HepG2 (cell line): ENCODE results near the gene ALDH16A1. TPM values are rescaled to one million over a fixed set of nuclear protein-coding genes. Genes with fewer than 3 reads are reported as not detected.

Experiments
- HDAC6 ChIP-seq: fragments of 200-600 bp; sonication (generic); IDR thresholded peaks from 2 replicates; pipeline ENCODE4 v1.7.0; 2017; ENCODE audit warnings: mild to moderate bottlenecking, antibody characterized with exemption, low read length, low read depth
- ISX ChIP-seq: sonication (generic); formaldehyde crosslinking; conservative IDR thresholded peaks from 2 replicates; pipeline ENCODE4 v1.5.0; 2020; ENCODE audit warnings: missing genetic modification reagents
- MAFF ChIP-seq: IDR thresholded peaks from 2 replicates; pipeline ENCODE4 v1.6.1; 2011; ENCODE audit warnings: low read depth, low read length, improper control_type of control experiment
- MAFK ChIP-seq, 2 experiments: IDR thresholded peaks in 1 of 2; conservative IDR thresholded peaks in 1 of 2; 2 replicates each; pipeline ENCODE4 v1.6.1; 2011; ENCODE audit warnings: improper control_type of control experiment in 2 of 2, low read length in 2 of 2
- NONO ChIP-seq, 2 experiments: fragments of 450-650 bp in 1 of 2; sonication (generic) in 1 of 2; formaldehyde crosslinking in 1 of 2; IDR thresholded peaks in 1 of 2; conservative IDR thresholded peaks in 1 of 2; 2 replicates each; pipeline versions ENCODE4 v1.6.1 to v1.8.0; 2017 to 2022; ENCODE audit warnings: mild to moderate bottlenecking in 1 of 2, missing genetic modification reagents in 1 of 2, moderate library complexity in 1 of 2
- ZNF329 ChIP-seq: sonication (generic); formaldehyde crosslinking; IDR thresholded peaks from 2 replicates; pipeline ENCODE4 v1.9.0; 2021; ENCODE audit warnings: low read depth, mild to moderate bottlenecking, missing genetic modification reagents
- polyA plus RNA-seq, 8 experiments: library from polyadenylated mRNA; depleted of rRNA in 3 of 8; stranded (reverse) in 7 of 8; unstranded in 1 of 8; fragments of >200 nt; fragmentation: Illumina TruSeq in 4 of 8; extraction: Trizol in 4 of 8; gene quantifications; 2 replicates each; pipeline versions ENCODE4 v1.2.1 to v1.2.3, GENCODE V29; 2011 to 2016; ENCODE audit warnings: low read depth in 4 of 8, missing spikeins in 1 of 8, mixed read lengths in 1 of 8; ENCODE audit not compliant: insufficient read depth in 1 of 8
- total RNA-seq, 5 experiments: library from RNA; depleted of rRNA; stranded (reverse); fragments of >200 nt; fragmentation: Illumina TruSeq; extraction: Trizol; gene quantifications; 2 replicates each; pipeline ENCODE4 v1.2.3, GENCODE V29; 2016; ENCODE audit warnings: low read depth in 1 of 5
- TF ChIP-seq, protein P1 (sequence below): sonication (generic); formaldehyde crosslinking; IDR thresholded peaks from 2 replicates; pipeline ENCODE4 v1.4.0; 2020; ENCODE audit warnings: missing genetic modification reagents, low read depth, mild to moderate bottlenecking, borderline replicate concordance
- TF ChIP-seq, protein P2 (sequence below): sonication (generic); formaldehyde crosslinking; IDR thresholded peaks from 2 replicates; pipeline ENCODE4 v1.8.1; 2023; ENCODE audit warnings: mild to moderate bottlenecking, moderate library complexity, missing genetic modification reagents
- TF ChIP-seq, protein P3 (sequence below), 2 experiments: fragments of 450-650 bp in 1 of 2; sonication (generic) in 1 of 2; formaldehyde crosslinking; IDR thresholded peaks; 2 replicates each; pipeline versions ENCODE4 v1.5.0 to v1.8.0; 2020 to 2022; ENCODE audit warnings: mild to moderate bottlenecking in 1 of 2, missing genetic modification reagents in 1 of 2

ALDH16A1 gene
- total and polyA plus RNA-seq, 2 of the 13 experiments (the other 11 are each of a cell fraction or from before 2014, with no cell fraction given), result 8.4 to 34.9 TPM

DNA sequence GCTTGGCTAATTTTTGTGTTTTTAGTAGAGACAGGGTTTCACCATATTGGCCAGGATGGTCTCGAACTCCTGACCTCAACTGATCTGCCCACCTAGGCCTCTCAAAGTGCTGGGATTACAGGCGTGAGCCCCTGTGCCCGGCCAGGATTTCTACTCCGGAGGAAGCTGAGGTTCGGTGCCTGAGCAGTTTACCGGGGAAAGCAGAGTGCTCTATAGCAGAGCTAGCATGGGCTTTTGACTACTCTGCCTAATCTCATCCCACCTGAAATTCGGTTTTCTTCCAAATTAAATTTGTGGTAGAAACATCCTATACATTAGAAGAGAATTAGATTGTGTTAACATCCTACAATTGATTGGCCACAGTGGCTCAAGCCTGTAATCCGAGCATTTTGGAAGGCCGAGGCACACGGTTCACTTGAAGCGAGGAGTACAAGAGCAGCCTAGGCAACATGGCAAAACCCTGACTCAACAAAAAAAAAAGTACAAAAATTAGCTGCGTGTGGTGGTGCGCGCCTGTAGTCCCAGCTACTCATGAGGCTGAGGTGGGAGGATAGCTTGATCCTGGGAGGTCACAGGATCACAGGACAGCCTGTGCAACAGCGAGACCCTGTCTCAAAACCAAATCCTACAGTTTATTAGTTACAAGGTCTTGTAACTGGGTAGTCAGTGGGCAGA, 36.0 kb downstream of the ALDH16A1 start (continued):
- TF ChIP-seq MAFF (peak; percentile 90), HDAC6 (0 out of 2 replicates have a peak, but pooled peaks have one; percentile 32), MAFK (conservative IDR thresholded peaks at IDR 0.05 in 1 of 2, IDR thresholded peaks at IDR 0.05 in 1 of 2; ENCODE audit: low read length in 2 of 2) (peak; percentile 90 to 92), ISX (CRISPR knock-in tag) (0 out of 2 replicates have a peak, but pooled peaks have one; percentile 19), ZNF329 (CRISPR knock-in tag) (no peak), NONO (IDR thresholded peaks at IDR 0.05) (no peak), NONO (CRISPR knock-in tag; conservative IDR thresholded peaks at IDR 0.05) (0 out of 2 replicates have a peak, but pooled peaks have one; percentile 31)
- TF ChIP-seq, protein P1, sequence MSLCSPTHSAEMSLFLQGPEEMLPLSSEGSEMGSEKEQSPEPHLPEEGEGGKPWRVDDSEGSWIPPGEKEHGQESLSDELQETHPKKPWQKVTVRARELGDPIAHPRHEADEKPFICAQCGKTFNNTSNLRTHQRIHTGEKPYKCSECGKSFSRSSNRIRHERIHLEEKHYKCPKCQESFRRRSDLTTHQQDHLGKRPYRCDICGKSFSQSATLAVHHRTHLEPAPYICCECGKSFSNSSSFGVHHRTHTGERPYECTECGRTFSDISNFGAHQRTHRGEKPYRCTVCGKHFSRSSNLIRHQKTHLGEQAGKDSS, result 0 out of 2 replicates have a peak, but pooled peaks have one; percentile 20
- TF ChIP-seq, protein P2, sequence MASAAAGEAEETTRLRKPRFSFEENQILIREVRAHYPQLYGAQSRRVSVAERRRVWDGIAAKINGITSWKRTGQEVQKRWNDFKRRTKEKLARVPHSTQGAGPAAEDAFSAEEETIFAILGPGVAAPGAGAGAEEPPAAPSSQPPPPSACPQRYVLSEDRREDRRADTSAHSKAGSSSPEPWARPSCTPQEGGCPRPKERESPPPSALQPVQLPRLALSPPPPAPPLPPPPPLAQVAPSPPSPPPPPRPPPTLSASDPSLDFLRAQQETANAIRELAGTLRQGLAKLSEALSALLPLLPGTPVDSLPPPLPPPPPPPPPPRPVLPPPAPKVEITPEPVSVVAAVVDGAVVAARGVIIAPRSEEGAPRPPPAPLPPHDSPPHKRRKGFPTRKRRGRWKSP, result 0 out of 2 replicates have a peak, but pooled peaks have one; percentile 0
- TF ChIP-seq, protein P3, sequence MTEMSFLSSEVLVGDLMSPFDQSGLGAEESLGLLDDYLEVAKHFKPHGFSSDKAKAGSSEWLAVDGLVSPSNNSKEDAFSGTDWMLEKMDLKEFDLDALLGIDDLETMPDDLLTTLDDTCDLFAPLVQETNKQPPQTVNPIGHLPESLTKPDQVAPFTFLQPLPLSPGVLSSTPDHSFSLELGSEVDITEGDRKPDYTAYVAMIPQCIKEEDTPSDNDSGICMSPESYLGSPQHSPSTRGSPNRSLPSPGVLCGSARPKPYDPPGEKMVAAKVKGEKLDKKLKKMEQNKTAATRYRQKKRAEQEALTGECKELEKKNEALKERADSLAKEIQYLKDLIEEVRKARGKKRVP (CRISPR knock-in tag; IDR thresholded peaks at IDR 0.05), result 0 out of 4 replicates have a peak, but pooled peaks of 1 of the 2 experiments have one; percentile 9
- TF ChIP-seq, all 625 proteins: peak for 13
